GM12878 (cell line): ENCODE results near the gene CAMTA1. TPM values are rescaled to one million over a fixed set of nuclear protein-coding genes. Genes with fewer than 3 reads are reported as not detected.

ENCODE experiments used
- ATAC-seq: fragments of 200-7000 bp; cut with Tn5 transposase; 3 replicates; pipeline ENCODE4 v1.9.1; 2020; ENCODE audit warnings: mild to moderate bottlenecking, moderate library complexity
- BruUV-seq: library from RNA; stranded (reverse); fragments of 400-500 nt; replicated peaks from 2 replicates; lab custom pipeline; 2021; lab: Mats Ljungman, UMichigan
- CTCF ChIA-PET: fragments of 300-600 bp; sonication (Branson Sonifier 250); formaldehyde crosslinking; extraction: SDS; loops from one replicate; lab custom pipeline; 2021; ENCODE audit warnings: inconsistent platforms; lab: Yijun Ruan, JAX
- POLR2A ChIA-PET: fragments of 350-600 bp; formaldehyde crosslinking; extraction: SDS; loops from one replicate; lab custom pipeline; 2021; ENCODE audit warnings: inconsistent platforms; lab: Charles Lee
- RAD21 ChIA-PET: fragments of 300-600 bp; sonication (Branson Sonifier 250); formaldehyde crosslinking; loops from one replicate; lab custom pipeline; 2023; ENCODE audit warnings: antibody characterized with exemption; ENCODE audit not compliant: unreplicated experiment; lab: Charles Lee
- SMC1A ChIA-PET: fragments of 300-600 bp; sonication (Branson Sonifier 250); formaldehyde crosslinking; loops from one replicate; lab custom pipeline; 2023; ENCODE audit not compliant: unreplicated experiment, uncharacterized antibody; lab: Charles Lee
- DNase-seq: peaks from one replicate; pipeline ENCODE4 v3.0.0-alpha.2; 2011; ENCODE audit warnings: low read depth, low spot score
- FAIRE-seq: peaks from 3 replicates; lab custom pipeline; 2011; peaks lifted over from hg19 to GRCh38; lab: Jason Lieb, UNC
- H2AFZ ChIP-seq: 2 replicates; pipeline ENCODE4 v1.6.0; 2011; ENCODE audit warnings: low read depth, low read length, control low read depth; ENCODE audit not compliant: control insufficient read depth
- H3K27ac ChIP-seq: 2 replicates; pipeline ENCODE4 v1.5.1; 2011; ENCODE audit warnings: control low read depth; ENCODE audit not compliant: control insufficient read depth, insufficient read depth
- H3K27me3 ChIP-seq, 2 experiments: replicated peaks in 1 of 2; 2 replicates each; pipeline versions ENCODE4 v1.6.0 to v1.6.1; 2011; ENCODE audit warnings: low read length in 1 of 2; ENCODE audit not compliant: control insufficient read depth in 2 of 2, insufficient read depth in 2 of 2
- H3K36me3 ChIP-seq, 2 experiments: 2 replicates each; pipeline ENCODE4 v1.5.1; 2011; ENCODE audit warnings: low read length in 1 of 2; ENCODE audit not compliant: control insufficient read depth in 2 of 2, insufficient read depth in 2 of 2
- H3K4me1 ChIP-seq: 2 replicates; pipeline ENCODE4 v1.6.1; 2011; ENCODE audit warnings: mild to moderate bottlenecking, low read length, moderate library complexity, mixed read lengths; ENCODE audit not compliant: control insufficient read depth, insufficient read depth
- H3K4me2 ChIP-seq: 2 replicates; pipeline ENCODE4 v1.6.0; 2011; ENCODE audit warnings: control low read depth; ENCODE audit not compliant: control insufficient read depth, insufficient read depth
- H3K4me3 ChIP-seq: fragments of 200-600 bp; sonication (generic); 2 replicates; pipeline ENCODE4 v1.5.1; 2016
- H3K79me2 ChIP-seq: 2 replicates; pipeline ENCODE4 v1.6.0; 2011; ENCODE audit warnings: low read length; ENCODE audit not compliant: control insufficient read depth, insufficient read depth
- H3K9ac ChIP-seq: 2 replicates; pipeline ENCODE4 v1.8.0; 2011; ENCODE audit warnings: low read length, control low read depth, mixed read lengths; ENCODE audit not compliant: control insufficient read depth, insufficient read depth
- H3K9me3 ChIP-seq: replicated peaks from 3 replicates; pipeline ENCODE4 v1.5.1; 2011; ENCODE audit warnings: mild to moderate bottlenecking, low read length; ENCODE audit not compliant: control insufficient read depth, insufficient read depth
- H4K20me1 ChIP-seq: 2 replicates; pipeline ENCODE4 v1.6.0; 2011; ENCODE audit not compliant: control insufficient read depth, insufficient read depth
- BHLHE40 ChIP-seq, 2 experiments: fragments of 450-650 bp in 1 of 2; IDR thresholded peaks; 2 replicates each; pipeline ENCODE4 v1.6.1; 2011 to 2017; ENCODE audit warnings: low read depth in 2 of 2, borderline replicate concordance in 1 of 2, improper control_type of control experiment in 1 of 2, low read length in 1 of 2, mild to moderate bottlenecking in 1 of 2
- EP300 ChIP-seq, 2 experiments: fragments of 150-350 bp in 1 of 2; IDR thresholded peaks; 2 replicates each; pipeline ENCODE4 v1.6.1; 2011 to 2012; ENCODE audit warnings: low read depth in 2 of 2, low read length in 2 of 2, borderline replicate concordance in 1 of 2, improper control_type of control experiment in 1 of 2, inconsistent platforms in 1 of 2; ENCODE audit not compliant: control insufficient read depth in 1 of 2
- IRF4 ChIP-seq: IDR thresholded peaks from 2 replicates; pipeline ENCODE4 v1.6.1; 2011; ENCODE audit warnings: low read depth, low read length
- MTA3 ChIP-seq: IDR thresholded peaks from 2 replicates; pipeline ENCODE4 v1.6.1; 2012; ENCODE audit warnings: low read length, inconsistent platforms, borderline replicate concordance
- PAX8 ChIP-seq: fragments of 450-650 bp; IDR thresholded peaks from 2 replicates; pipeline ENCODE4 v1.6.1; 2017; ENCODE audit warnings: mild to moderate bottlenecking, moderate library complexity
- PKNOX1 ChIP-seq: fragments of 450-650 bp; IDR thresholded peaks from 2 replicates; pipeline ENCODE4 v1.6.1; 2016; ENCODE audit warnings: mild to moderate bottlenecking
- POLR2A ChIP-seq: IDR thresholded peaks from 2 replicates; pipeline ENCODE4 v1.6.1; 2011; ENCODE audit warnings: low read depth, mild to moderate bottlenecking, low read length
- RAD21 ChIP-seq: IDR thresholded peaks from 2 replicates; pipeline ENCODE4 v1.6.1; 2011; ENCODE audit warnings: mild to moderate bottlenecking, low read depth, low read length, moderate library complexity; ENCODE audit not compliant: insufficient read depth
- RUNX3 ChIP-seq: IDR thresholded peaks from 2 replicates; pipeline ENCODE4 v1.6.1; 2012; ENCODE audit warnings: low read length, inconsistent platforms
- SRF ChIP-seq, 2 experiments: IDR thresholded peaks; 2 replicates each; pipeline ENCODE4 v1.6.1; 2011; ENCODE audit warnings: low read depth in 2 of 2, low read length in 2 of 2, mild to moderate bottlenecking in 1 of 2, moderate library complexity in 1 of 2
- TBL1XR1 ChIP-seq: IDR thresholded peaks from 2 replicates; pipeline ENCODE4 v1.6.1; 2012; ENCODE audit warnings: low read depth, low read length, improper control_type of control experiment
- ZNF622 ChIP-seq: fragments of 450-650 bp; IDR thresholded peaks from 2 replicates; pipeline ENCODE4 v1.6.1; 2017; ENCODE audit warnings: mild to moderate bottlenecking, inconsistent platforms
- ZNF687 ChIP-seq: fragments of 450-650 bp; IDR thresholded peaks from 2 replicates; pipeline ENCODE4 v1.6.1; 2017; ENCODE audit warnings: mild to moderate bottlenecking, moderate library complexity
- WGBS: methylation state at CpG from one replicate; pipeline ENCODE4 v1.1.6; 2016; ENCODE audit warnings: low lambda C conversion rate; ENCODE audit not compliant: insufficient replicate concordance, insufficient coverage; ENCODE audit errors: missing lambda C conversion rate; 5-methylcytosine and 5-hydroxymethylcytosine counted together
- in situ Hi-C: fragments of 300-500 bp; cut with MboI; formaldehyde crosslinking; loops from 9 replicates; pipeline ENCODE4 v1.14.3; 2018; ENCODE audit warnings: mixed read lengths
- intact Hi-C: fragments of 100-400 bp; cut with micrococcal nuclease; formaldehyde crosslinking; loops from one replicate; pipeline ENCODE4 v1.14.2; 2022; ENCODE audit not compliant: unreplicated experiment
- polyA plus RNA-seq, 11 experiments: library from polyadenylated mRNA; depleted of rRNA in 4 of 11; unstranded in 6 of 11; stranded (reverse) in 5 of 11; fragments of >200 nt; fragmentation: Nextera tagmentation in 4 of 11; fragmentation: Illumina TruSeq in 1 of 11; extraction: Ambion mirVana in 4 of 11; extraction: Trizol in 1 of 11; gene quantifications; 1 replicate in 1 of 11; 2 replicates in 10 of 11; pipeline versions ENCODE4 v1.2.1 to v1.2.3, GENCODE V29; 2011 to 2016; ENCODE audit warnings: inconsistent platforms in 2 of 11, missing spikeins in 2 of 11, low read depth in 1 of 11
- total RNA-seq, 4 experiments: library from RNA; depleted of rRNA in 3 of 4; stranded (reverse); fragments of >200 nt in 3 of 4; fragmentation: Illumina TruSeq in 1 of 4; extraction: Trizol in 1 of 4; gene quantifications; 2 replicates each; pipeline versions ENCODE4 v1.2.1 to v1.2.3, GENCODE V29; 2013 to 2021
- TF ChIP-seq, protein P1 (sequence below): fragments of 450-650 bp; formaldehyde crosslinking; IDR thresholded peaks from 2 replicates; pipeline ENCODE4 v1.4.0; 2022; ENCODE audit warnings: mild to moderate bottlenecking, moderate library complexity

CAMTA1 gene
- total and polyA plus RNA-seq, 10 of the 15 experiments (the other 5 are each of a cell fraction or from before 2014, with no cell fraction given), result 37.7 to 148 (median 76.4) TPM

- H2AFZ ChIP-seq, result no peak overlapping the region
- no peaks in the 10 kb centered on the region for H4K20me1 ChIP-seq
- intact Hi-C loops (no loop called here), in situ Hi-C loops (no loop called here)
- H3K79me2 ChIP-seq, result no peaks in the 10 kb centered on the region
- no peak overlapping the region for H3K4me2 ChIP-seq
- ChIA-PET SMC1A (no interaction called here), POLR2A (no interaction called here), CTCF (interaction anchor here (1.3 to 2.4 kb wide), 2 partner anchors 17 to 101 kb away, joined by 4 to 9 read pairs; no protein-coding TSS in a partner anchor), RAD21 (no interaction called here)
- H3K9ac ChIP-seq, result no peak overlapping the region
- ATAC-seq (no peak), FAIRE-seq (no peak), DNase-seq (no peak)
- no peaks in the 10 kb centered on the region; a peak in 1 of 4 replicates for H3K27me3 ChIP-seq
- H3K27ac ChIP-seq, result no peak overlapping the region
- WGBS, result 4% methylated on average over 6 of the region's 7 CpGs
- H3K9me3 ChIP-seq, result no peaks in the 10 kb centered on the region; the same call in 2 of the 3 replicates
- no peak overlapping the region for H3K4me3 ChIP-seq
- H3K36me3 ChIP-seq, result no peaks in the 10 kb centered on the region
- BruUV-seq, result no TSS peak
- no peak for TF ChIP-seq ZNF622
- TF ChIP-seq BHLHE40 (IDR thresholded peaks at IDR 0.05; ENCODE audit: borderline replicate concordance in 1 of 2, low read depth in 2 of 2, low read length in 1 of 2), result no peak
- no peak for TF ChIP-seq EP300 (IDR thresholded peaks at IDR 0.05; ENCODE audit: borderline replicate concordance in 1 of 2, control insufficient read depth in 1 of 2, low read depth in 2 of 2, low read length in 2 of 2)
- no peak for TF ChIP-seq TBL1XR1
- no peak for TF ChIP-seq RAD21
- no peak for TF ChIP-seq IRF4
- TF ChIP-seq, protein P1, sequence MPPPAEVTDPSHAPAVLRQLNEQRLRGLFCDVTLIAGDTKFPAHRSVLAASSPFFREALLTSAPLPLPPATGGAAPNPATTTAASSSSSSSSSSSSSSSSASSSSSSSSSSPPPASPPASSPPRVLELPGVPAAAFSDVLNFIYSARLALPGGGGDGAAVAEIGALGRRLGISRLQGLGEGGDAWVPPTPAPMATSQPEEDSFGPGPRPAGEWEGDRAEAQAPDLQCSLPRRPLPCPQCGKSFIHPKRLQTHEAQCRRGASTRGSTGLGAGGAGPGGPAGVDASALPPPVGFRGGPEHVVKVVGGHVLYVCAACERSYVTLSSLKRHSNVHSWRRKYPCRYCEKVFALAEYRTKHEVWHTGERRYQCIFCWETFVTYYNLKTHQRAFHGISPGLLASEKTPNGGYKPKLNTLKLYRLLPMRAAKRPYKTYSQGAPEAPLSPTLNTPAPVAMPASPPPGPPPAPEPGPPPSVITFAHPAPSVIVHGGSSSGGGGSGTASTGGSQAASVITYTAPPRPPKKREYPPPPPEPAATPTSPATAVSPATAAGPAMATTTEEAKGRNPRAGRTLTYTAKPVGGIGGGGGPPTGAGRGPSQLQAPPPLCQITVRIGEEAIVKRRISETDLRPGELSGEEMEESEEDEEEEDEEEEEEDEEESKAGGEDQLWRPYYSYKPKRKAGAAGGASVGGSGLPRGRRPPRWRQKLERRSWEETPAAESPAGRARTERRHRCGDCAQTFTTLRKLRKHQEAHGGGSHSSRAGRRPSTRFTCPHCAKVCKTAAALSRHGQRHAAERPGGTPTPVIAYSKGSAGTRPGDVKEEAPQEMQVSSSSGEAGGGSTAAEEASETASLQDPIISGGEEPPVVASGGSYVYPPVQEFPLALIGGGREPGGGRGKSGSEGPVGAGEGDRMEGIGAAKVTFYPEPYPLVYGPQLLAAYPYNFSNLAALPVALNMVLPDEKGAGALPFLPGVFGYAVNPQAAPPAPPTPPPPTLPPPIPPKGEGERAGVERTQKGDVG (CRISPR knock-in tag), result no peak
- peak; percentile 43 for TF ChIP-seq PKNOX1
- no peak for TF ChIP-seq PAX8
- TF ChIP-seq POLR2A, result no peak
- TF ChIP-seq MTA3, result no peak
- TF ChIP-seq RUNX3, result 0 out of 2 replicates have a peak, but pooled peaks have one; percentile 8
- TF ChIP-seq ZNF687, result no peak
- TF ChIP-seq SRF (IDR thresholded peaks at IDR 0.05; ENCODE audit: low read depth in 2 of 2, low read length in 2 of 2), result no peak
- TF ChIP-seq, all 136 proteins: peak for 2
- H3K4me1 ChIP-seq, result peaks cover 3% of the 10 kb centered on the region; the same call in 1 of the 2 replicates
Observed at GRCh38 chr1:7652061-7652460, 866.8 kb downstream of the CAMTA1 start.
